H9 (cell line): ENCODE results near the gene ITGB2. TPM values are rescaled to one million over a fixed set of nuclear protein-coding genes. Genes with fewer than 3 reads are reported as not detected.

Experiments
- DNase-seq: peaks from one replicate; pipeline ENCODE4 v3.0.0-alpha.2; 2017
- H2AFZ ChIP-seq: one replicate; pipeline ENCODE4 v1.6.1; 2013; ENCODE audit warnings: mild to moderate bottlenecking, low read length, control low read depth, moderate library complexity
- H2AK5ac ChIP-seq: 2 replicates; pipeline ENCODE4 v1.6.1; 2013; ENCODE audit warnings: low read length, control low read depth, mixed read lengths; ENCODE audit not compliant: insufficient read length
- H2BK120ac ChIP-seq: one replicate; pipeline ENCODE4 v1.6.1; 2013; ENCODE audit warnings: low read depth, mild to moderate bottlenecking, low read length, control low read depth, inconsistent platforms; ENCODE audit not compliant: poor library complexity, severe bottlenecking
- H2BK12ac ChIP-seq: 2 replicates; pipeline ENCODE4 v1.6.1; 2013; ENCODE audit warnings: low read length, control low read depth, mixed read lengths, low read depth; ENCODE audit not compliant: insufficient read length
- H2BK15ac ChIP-seq: 2 replicates; pipeline ENCODE4 v1.6.1; 2013; ENCODE audit warnings: low read depth, low read length, control low read depth
- H2BK20ac ChIP-seq: one replicate; pipeline ENCODE4 v1.6.1; 2013; ENCODE audit warnings: low read depth, mild to moderate bottlenecking, low read length, control low read depth, inconsistent platforms; ENCODE audit not compliant: poor library complexity, severe bottlenecking
- H2BK5ac ChIP-seq: 2 replicates; pipeline ENCODE4 v1.6.1; 2013; ENCODE audit warnings: low read length, control low read depth, mixed read lengths; ENCODE audit not compliant: insufficient read length
- H3K14ac ChIP-seq: 2 replicates; pipeline ENCODE4 v1.6.1; 2013; ENCODE audit warnings: low read length, control low read depth; ENCODE audit not compliant: insufficient read depth
- H3K18ac ChIP-seq: 2 replicates; pipeline ENCODE4 v1.6.1; 2013; ENCODE audit warnings: low read depth, mild to moderate bottlenecking, mixed read lengths, low read length, control low read depth; ENCODE audit not compliant: insufficient read length
- H3K23ac ChIP-seq: 2 replicates; pipeline ENCODE4 v1.6.1; 2013; ENCODE audit warnings: low read length, control low read depth, mixed read lengths, low read depth; ENCODE audit not compliant: insufficient read length
- H3K23me2 ChIP-seq: 2 replicates; pipeline ENCODE4 v1.6.1; 2013; ENCODE audit warnings: low read depth, mild to moderate bottlenecking, mixed read lengths, low read length, control low read depth; ENCODE audit not compliant: insufficient read length, poor library complexity, severe bottlenecking
- H3K27ac ChIP-seq: 2 replicates; pipeline ENCODE4 v1.5.1; 2013; ENCODE audit warnings: low read length, control low read depth, mixed read lengths, low read depth; ENCODE audit not compliant: insufficient read length
- H3K27me3 ChIP-seq: 2 replicates; pipeline ENCODE4 v1.6.1; 2013; ENCODE audit warnings: low read length, control low read depth, inconsistent platforms; ENCODE audit not compliant: insufficient read depth
- H3K4ac ChIP-seq: 2 replicates; pipeline ENCODE4 v1.6.1; 2013; ENCODE audit warnings: low read depth, mild to moderate bottlenecking, control low read depth, inconsistent platforms, low read length, moderate library complexity
- H3K4me1 ChIP-seq: 2 replicates; pipeline ENCODE4 v1.6.1; 2013; ENCODE audit warnings: low read length, control low read depth, inconsistent platforms; ENCODE audit not compliant: insufficient read depth
- H3K4me2 ChIP-seq: 2 replicates; pipeline ENCODE4 v1.6.1; 2013; ENCODE audit warnings: low read length, control low read depth, mixed read lengths; ENCODE audit not compliant: insufficient read length, insufficient read depth
- H3K56ac ChIP-seq: 2 replicates; pipeline ENCODE4 v1.6.1; 2013; ENCODE audit warnings: low read depth, mild to moderate bottlenecking, mixed read lengths, low read length, control low read depth; ENCODE audit not compliant: insufficient read length
- H3K79me1 ChIP-seq: 2 replicates; pipeline ENCODE4 v1.6.1; 2013; ENCODE audit warnings: low read depth, mild to moderate bottlenecking, moderate library complexity, low read length, control low read depth, inconsistent platforms; ENCODE audit not compliant: insufficient read depth, poor library complexity, severe bottlenecking
- H3K79me2 ChIP-seq: 2 replicates; pipeline ENCODE4 v1.6.1; 2013; ENCODE audit warnings: low read length, control low read depth, inconsistent platforms; ENCODE audit not compliant: insufficient read depth
- H3K9ac ChIP-seq: 2 replicates; pipeline ENCODE4 v1.6.1; 2013; ENCODE audit warnings: low read length, control low read depth, mixed read lengths; ENCODE audit not compliant: insufficient read length; ENCODE audit errors: extremely low read depth
- H3K9me3 ChIP-seq: one replicate; pipeline ENCODE4 v1.6.1; 2013; ENCODE audit warnings: low read depth, low read length, inconsistent platforms; ENCODE audit not compliant: control insufficient read depth
- H3T11ph ChIP-seq: one replicate; pipeline ENCODE4 v1.6.1; 2013; ENCODE audit warnings: mild to moderate bottlenecking, low read length, control low read depth, inconsistent platforms
- H4K20me1 ChIP-seq: one replicate; pipeline ENCODE4 v1.6.1; 2013; ENCODE audit not compliant: control insufficient read depth, insufficient read length, insufficient read depth
- H4K5ac ChIP-seq: 2 replicates; pipeline ENCODE4 v1.6.1; 2013; ENCODE audit warnings: low read depth, mild to moderate bottlenecking, mixed read lengths, low read length, control low read depth; ENCODE audit not compliant: insufficient read length
- H4K8ac ChIP-seq: replicated peaks from 2 replicates; pipeline ENCODE4 v1.6.1; 2013; ENCODE audit warnings: low read length, control low read depth, mixed read lengths, low read depth; ENCODE audit not compliant: insufficient read length
- H4K91ac ChIP-seq: 2 replicates; pipeline ENCODE4 v1.6.1; 2013; ENCODE audit warnings: low read depth, mild to moderate bottlenecking, moderate library complexity, mixed read lengths, low read length, control low read depth; ENCODE audit not compliant: insufficient read length
- H3K27ac Mint-ChIP-seq, 3 experiments: 2 replicates in 2 of 3; 3 replicates in 1 of 3; pipeline ENCODE4 v1.8.0; 2020 to 2021; ENCODE audit warnings: mixed read lengths in 3 of 3, mild to moderate bottlenecking in 1 of 3, moderate library complexity in 1 of 3
- H3K27me3 Mint-ChIP-seq: 2 replicates; pipeline ENCODE4 v1.8.0; 2021; ENCODE audit warnings: low read depth, mild to moderate bottlenecking, moderate library complexity, mixed read lengths
- H3K36me3 Mint-ChIP-seq, 3 experiments: 2 replicates in 2 of 3; 3 replicates in 1 of 3; pipeline ENCODE4 v1.8.0; 2020 to 2021; ENCODE audit warnings: low read depth in 3 of 3, mixed read lengths in 3 of 3; ENCODE audit not compliant: insufficient read depth in 1 of 3
- H3K4me1 Mint-ChIP-seq, 2 experiments: 2 replicates each; pipeline ENCODE4 v1.8.0; 2020; ENCODE audit warnings: mixed read lengths in 2 of 2
- H3K4me3 Mint-ChIP-seq, 2 experiments: 2 replicates in 1 of 2; 3 replicates in 1 of 2; pipeline ENCODE4 v1.8.0; 2020 to 2021; ENCODE audit warnings: mild to moderate bottlenecking in 2 of 2, mixed read lengths in 2 of 2, moderate library complexity in 1 of 2
- H3K9me3 Mint-ChIP-seq, 2 experiments: 2 replicates in 1 of 2; 3 replicates in 1 of 2; pipeline ENCODE4 v1.8.0; 2020; ENCODE audit warnings: mild to moderate bottlenecking in 2 of 2, mixed read lengths in 2 of 2, moderate library complexity in 1 of 2
- WGBS: extraction: QIAGEN DNeasy Blood & Tissue Kit; methylation state at CpG from one replicate; pipeline ENCODE4 v1.1.7; 2013; ENCODE audit warnings: missing lambda C conversion rate, low lambda C conversion rate, mixed read lengths; ENCODE audit not compliant: insufficient read length; ENCODE audit errors: extremely low coverage; 5-methylcytosine and 5-hydroxymethylcytosine counted together
- total RNA-seq: library from RNA; stranded (reverse); gene quantifications from 2 replicates; pipeline ENCODE4 v1.2.1, GENCODE V29; 2021
- TF ChIP-seq, protein P1 (sequence below): fragments of 200-600 bp; sonication (generic); conservative IDR thresholded peaks from 3 replicates; pipeline ENCODE4 v1.8.0; 2021; ENCODE audit warnings: antibody characterized with exemption, mild to moderate bottlenecking

Gene ITGB2
- total RNA-seq, 1 experiment from 2014 or later: 1.1 TPM

DNA sequence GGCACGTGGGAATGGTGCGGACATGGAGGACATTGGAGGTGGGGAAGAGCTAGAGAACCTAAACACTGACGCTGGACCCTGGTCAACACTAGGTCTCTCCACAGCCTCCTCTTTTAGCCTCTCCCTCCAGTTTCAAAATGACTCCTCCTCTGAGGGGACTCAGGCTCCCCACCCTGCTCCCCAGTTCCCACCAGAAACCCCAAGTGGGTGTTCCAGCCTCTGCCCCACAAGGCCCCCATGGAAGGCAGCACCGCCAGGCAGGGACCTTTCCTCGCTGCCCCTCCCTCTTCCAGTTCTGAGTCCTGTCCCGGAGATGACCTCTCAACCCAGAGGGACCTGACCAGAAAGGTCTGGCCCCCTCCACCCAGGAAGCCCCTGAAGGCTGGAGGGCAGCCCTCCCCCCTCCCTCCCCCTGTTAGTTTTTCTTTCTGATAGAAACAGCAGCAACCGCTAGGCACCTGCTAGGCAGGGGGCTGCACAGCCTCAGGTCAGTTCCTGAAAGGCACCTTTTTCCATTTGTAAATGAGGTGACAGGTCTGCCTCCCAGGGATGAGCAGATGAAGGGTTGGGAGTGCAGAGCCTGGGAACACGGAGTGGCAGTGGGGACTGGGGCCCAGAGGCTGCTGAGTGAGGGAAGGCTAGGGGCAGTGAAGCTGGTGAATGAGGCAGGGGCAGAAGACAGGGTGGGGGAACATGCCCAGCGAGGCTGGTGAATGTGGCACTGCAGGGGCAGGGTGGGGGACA is 9.3 kb upstream of the ITGB2 start:
- H3K4me2 ChIP-seq: no peak overlapping the region
- no peak overlapping the region for H3K23ac ChIP-seq
- Mint-ChIP-seq H3K27ac (no peak overlapping the region), H3K4me1 (peaks cover 38 to 49% of the 10 kb centered on the region in 2 experiments), H3K9me3 (peaks cover 2% of the 10 kb centered on the region in 2 experiments; a peak in 1 of 5 replicates), H3K27me3 (peaks cover 77% of the 10 kb centered on the region), H3K4me3 (0 out of 5 replicates have a peak overlapping the region, but pooled peaks of 1 of the 2 experiments have one; percentile 17), H3K36me3 (no peaks in the 10 kb centered on the region; a peak in 1 of 7 replicates)
- no peak overlapping the region for H2AFZ ChIP-seq
- TF ChIP-seq, protein P1, sequence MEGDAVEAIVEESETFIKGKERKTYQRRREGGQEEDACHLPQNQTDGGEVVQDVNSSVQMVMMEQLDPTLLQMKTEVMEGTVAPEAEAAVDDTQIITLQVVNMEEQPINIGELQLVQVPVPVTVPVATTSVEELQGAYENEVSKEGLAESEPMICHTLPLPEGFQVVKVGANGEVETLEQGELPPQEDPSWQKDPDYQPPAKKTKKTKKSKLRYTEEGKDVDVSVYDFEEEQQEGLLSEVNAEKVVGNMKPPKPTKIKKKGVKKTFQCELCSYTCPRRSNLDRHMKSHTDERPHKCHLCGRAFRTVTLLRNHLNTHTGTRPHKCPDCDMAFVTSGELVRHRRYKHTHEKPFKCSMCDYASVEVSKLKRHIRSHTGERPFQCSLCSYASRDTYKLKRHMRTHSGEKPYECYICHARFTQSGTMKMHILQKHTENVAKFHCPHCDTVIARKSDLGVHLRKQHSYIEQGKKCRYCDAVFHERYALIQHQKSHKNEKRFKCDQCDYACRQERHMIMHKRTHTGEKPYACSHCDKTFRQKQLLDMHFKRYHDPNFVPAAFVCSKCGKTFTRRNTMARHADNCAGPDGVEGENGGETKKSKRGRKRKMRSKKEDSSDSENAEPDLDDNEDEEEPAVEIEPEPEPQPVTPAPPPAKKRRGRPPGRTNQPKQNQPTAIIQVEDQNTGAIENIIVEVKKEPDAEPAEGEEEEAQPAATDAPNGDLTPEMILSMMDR: no peak
- no peak overlapping the region for H3K18ac ChIP-seq
- no peaks in the 10 kb centered on the region for H4K20me1 ChIP-seq
- no peak overlapping the region for H4K91ac ChIP-seq
- peaks cover 25% of the 10 kb centered on the region; the same call in 1 of the 2 replicates for H3K27me3 ChIP-seq
- no peak overlapping the region for H2BK15ac ChIP-seq
- no peaks in the 10 kb centered on the region for H3K79me1 ChIP-seq
- no peak overlapping the region for H4K8ac ChIP-seq
- no peak overlapping the region for H3K14ac ChIP-seq
- H2BK20ac ChIP-seq: no peak overlapping the region
- H4K5ac ChIP-seq: no peak overlapping the region
- no peak overlapping the region for H3K56ac ChIP-seq
- H2BK12ac ChIP-seq: no peak overlapping the region
- H3K4me1 ChIP-seq: peaks cover 3% of the 10 kb centered on the region; the same call in 1 of the 2 replicates
- H2BK5ac ChIP-seq: no peak overlapping the region
- peaks cover 13% of the 10 kb centered on the region for H3K23me2 ChIP-seq
- no peaks in the 10 kb centered on the region for H3K9me3 ChIP-seq
- no peaks in the 10 kb centered on the region for H3K79me2 ChIP-seq
- H2BK120ac ChIP-seq: no peak overlapping the region
- no peak overlapping the region for H3K27ac ChIP-seq
- no peak for DNase-seq
- WGBS: no CpG with 5 or more reads among the region's 9 CpGs
- H2AK5ac ChIP-seq: no peak overlapping the region
- H3T11ph ChIP-seq: no peak overlapping the region
- no peak overlapping the region for H3K9ac ChIP-seq
- H3K4ac ChIP-seq: no peak overlapping the region
